CD14-positive monocyte (primary cell): ENCODE data around the gene COL24A1. TPM values are rescaled to one million over a fixed set of nuclear protein-coding genes. Genes with fewer than 3 reads are reported as not detected.
A peak's percentile ranks its signal among the peaks of the same experiment; 100 is the strongest.

ENCODE experiments used
- DNase-seq, 3 donors: peaks; one replicate each; pipeline ENCODE4 v3.0.0-alpha.2; 2011 to 2022
- H2AFZ ChIP-seq: 2 replicates; pipeline ENCODE4 v1.6.0; 2012; ENCODE audit warnings: mild to moderate bottlenecking, low read depth, low read length, inconsistent platforms; ENCODE audit not compliant: insufficient read depth, poor library complexity, severe bottlenecking
- H3K27ac ChIP-seq, 2 donors: 1 replicate in 1 of 2; 2 replicates in 1 of 2; pipeline ENCODE4 v1.5.1; 2012 to 2013; ENCODE audit warnings: low read length in 2 of 2, control low read depth in 1 of 2, inconsistent platforms in 1 of 2, low read depth in 1 of 2, mild to moderate bottlenecking in 1 of 2
- H3K27me3 ChIP-seq, 2 donors: one replicate each; pipeline versions ENCODE4 v1.6.0 to v1.6.1; 2011 to 2013; ENCODE audit warnings: low read length in 2 of 2; ENCODE audit not compliant: control insufficient read depth in 2 of 2, insufficient read depth in 2 of 2
- H3K36me3 ChIP-seq, 2 donors: replicated peaks in 1 of 2; 1 replicate in 1 of 2; 2 replicates in 1 of 2; pipeline versions ENCODE4 v1.5.1 to v1.6.1; 2012 to 2013; ENCODE audit warnings: low read length in 2 of 2, control low read depth in 1 of 2, inconsistent platforms in 1 of 2, mild to moderate bottlenecking in 1 of 2; ENCODE audit not compliant: insufficient read depth in 2 of 2, control insufficient read depth in 1 of 2
- H3K4me1 ChIP-seq, 2 donors: 1 replicate in 1 of 2; 2 replicates in 1 of 2; pipeline versions ENCODE4 v1.5.1 to v1.6.1; 2012 to 2013; ENCODE audit warnings: low read length in 2 of 2, control low read depth in 1 of 2, inconsistent platforms in 1 of 2, mild to moderate bottlenecking in 1 of 2, moderate library complexity in 1 of 2; ENCODE audit not compliant: insufficient read depth in 2 of 2, control insufficient read depth in 1 of 2
- H3K4me2 ChIP-seq: replicated peaks from 2 replicates; pipeline ENCODE3; 2012; ENCODE audit warnings: low read length, moderate library complexity, mild to moderate bottlenecking; ENCODE audit not compliant: poor library complexity, severe bottlenecking; ENCODE audit errors: extremely low read depth
- H3K4me3 ChIP-seq, 3 experiments: fragments of 200-600 bp in 1 of 3; sonication (generic) in 1 of 3; replicated peaks in 1 of 3; 1 replicate in 2 of 3; 2 replicates in 1 of 3; pipeline ENCODE4 v1.5.1; 2011 to 2013; ENCODE audit warnings: low read length in 3 of 3, mild to moderate bottlenecking in 3 of 3, control low read depth in 2 of 3, low read depth in 2 of 3, inconsistent platforms in 1 of 3, moderate library complexity in 1 of 3
- H3K79me2 ChIP-seq: 2 replicates; pipeline ENCODE4 v1.6.0; 2012; ENCODE audit warnings: mild to moderate bottlenecking, control low read depth, inconsistent platforms, low read length, moderate library complexity; ENCODE audit not compliant: insufficient read depth
- H3K9ac ChIP-seq: 2 replicates; pipeline ENCODE4 v1.6.0; 2017; ENCODE audit warnings: low read length, mild to moderate bottlenecking; ENCODE audit not compliant: insufficient read depth, poor library complexity, severe bottlenecking
- H3K9me3 ChIP-seq, 2 donors: replicated peaks in 1 of 2; 1 replicate in 1 of 2; 2 replicates in 1 of 2; pipeline versions ENCODE4 v1.5.1 to v1.6.1; 2012 to 2013; ENCODE audit warnings: low read length in 2 of 2, control low read depth in 1 of 2; ENCODE audit not compliant: control insufficient read depth in 1 of 2, insufficient read depth in 1 of 2
- H4K20me1 ChIP-seq: 2 replicates; pipeline ENCODE4 v1.6.0; 2012; ENCODE audit warnings: mild to moderate bottlenecking, low read length, control low read depth, moderate library complexity; ENCODE audit not compliant: insufficient read depth
- H3K27ac Mint-ChIP-seq, 7 donors: one replicate each; pipeline ENCODE4 v1.8.0; 2020; ENCODE audit warnings: mild to moderate bottlenecking in 7 of 7, mixed read lengths in 7 of 7, moderate library complexity in 6 of 7, inconsistent platforms in 2 of 7
- H3K27me3 Mint-ChIP-seq, 3 donors: one replicate each; pipeline ENCODE4 v1.8.0; 2021 to 2022; ENCODE audit warnings: low read depth in 3 of 3, mild to moderate bottlenecking in 3 of 3, mixed read lengths in 3 of 3, moderate library complexity in 3 of 3, inconsistent platforms in 1 of 3
- H3K36me3 Mint-ChIP-seq, 2 donors: one replicate each; pipeline ENCODE4 v1.8.0; 2020; ENCODE audit warnings: mixed read lengths in 2 of 2, inconsistent platforms in 1 of 2, mild to moderate bottlenecking in 1 of 2
- H3K4me1 Mint-ChIP-seq: one replicate; pipeline ENCODE4 v1.8.0; 2020; ENCODE audit warnings: mild to moderate bottlenecking, mixed read lengths
- H3K4me3 Mint-ChIP-seq, 2 donors: one replicate each; pipeline ENCODE4 v1.8.0; 2020; ENCODE audit warnings: mild to moderate bottlenecking in 2 of 2, mixed read lengths in 2 of 2, moderate library complexity in 1 of 2
- H3K9me3 Mint-ChIP-seq, 7 donors: one replicate each; pipeline ENCODE4 v1.8.0; 2020 to 2022; ENCODE audit warnings: mixed read lengths in 7 of 7, mild to moderate bottlenecking in 6 of 7, moderate library complexity in 6 of 7, inconsistent platforms in 2 of 7
- WGBS: methylation state at CpG from one replicate; pipeline ENCODE4 v1.1.5; 2013; ENCODE audit warnings: missing lambda C conversion rate; ENCODE audit not compliant: insufficient coverage; 5-methylcytosine and 5-hydroxymethylcytosine counted together
- intact Hi-C, 2 donors: fragments of 100-400 bp; cut with micrococcal nuclease; formaldehyde crosslinking; loops; one replicate each; pipeline versions ENCODE4 v1.15.0 to v1.15.1; 2023
- polyA plus RNA-seq, 3 donors: library from polyadenylated mRNA; depleted of rRNA in 1 of 3; unstranded in 2 of 3; stranded (reverse) in 1 of 3; fragments of 300-500 nt in 2 of 3; fragments of >200 nt in 1 of 3; fragmentation: Illumina TruSeq in 2 of 3; gene quantifications; 1 replicate in 2 of 3; 2 replicates in 1 of 3; pipeline ENCODE4 v1.2.3, GENCODE V29; 2012 to 2021
- TF ChIP-seq, protein P1 (sequence below): fragments of 200-600 bp; IDR thresholded peaks from one replicate; pipeline ENCODE4 v1.8.0; 2022; ENCODE audit warnings: antibody characterized with exemption, mild to moderate bottlenecking

The COL24A1 gene
- polyA plus RNA-seq, 3 donors: 0.05 to 0.13 TPM; not detected in 1

DNA sequence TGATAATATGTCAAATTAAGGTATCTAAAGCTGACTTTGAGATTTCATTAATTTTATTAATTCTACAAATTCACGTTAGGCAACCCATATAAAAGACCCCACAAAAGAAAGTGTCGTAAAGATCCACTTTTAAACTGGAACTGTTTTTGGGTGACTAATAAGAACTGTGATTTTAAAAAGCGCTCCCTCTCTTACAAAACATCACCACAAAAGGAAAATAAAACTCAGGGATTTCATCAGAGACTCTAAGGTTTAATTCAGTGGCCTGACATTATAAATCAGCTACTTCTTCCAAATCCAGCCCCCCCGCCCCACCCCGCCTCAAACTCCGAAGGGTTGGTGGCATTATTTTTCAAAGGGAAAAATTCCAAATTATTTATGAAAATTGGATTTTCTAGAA lies 2.7 kb downstream of the COL24A1 start:
- Mint-ChIP-seq H3K27me3 (peaks cover 11 to 15% (median 12%) of the 10 kb centered on the region in 3 donors), H3K9me3 (no peaks in the 10 kb centered on the region), H3K4me1 (peaks cover 43% of the 10 kb centered on the region), H3K27ac (no peak overlapping the region), H3K36me3 (no peaks in the 10 kb centered on the region), H3K4me3 (no peak overlapping the region)
- Histone ChIP-seq H3K79me2 (no peaks in the 10 kb centered on the region), H3K27ac (no peak overlapping the region), H3K4me3 (no peak overlapping the region), H4K20me1 (no peaks in the 10 kb centered on the region), H3K36me3 (no peaks in the 10 kb centered on the region), H3K4me2 (no peak overlapping the region), H3K9me3 (no peaks in the 10 kb centered on the region), H3K27me3 (no peaks in the 10 kb centered on the region), H3K9ac (no peak overlapping the region), H3K4me1 (peaks cover 33 to 45% of the 10 kb centered on the region in 2 donors), H2AFZ (no peak overlapping the region)
- no CpG with 5 or more reads among the region's 6 CpGs for WGBS
- intact Hi-C loops: no loop called here
- peak in 1 of 3 donors; percentile 33 for DNase-seq
- TF ChIP-seq, protein P1, sequence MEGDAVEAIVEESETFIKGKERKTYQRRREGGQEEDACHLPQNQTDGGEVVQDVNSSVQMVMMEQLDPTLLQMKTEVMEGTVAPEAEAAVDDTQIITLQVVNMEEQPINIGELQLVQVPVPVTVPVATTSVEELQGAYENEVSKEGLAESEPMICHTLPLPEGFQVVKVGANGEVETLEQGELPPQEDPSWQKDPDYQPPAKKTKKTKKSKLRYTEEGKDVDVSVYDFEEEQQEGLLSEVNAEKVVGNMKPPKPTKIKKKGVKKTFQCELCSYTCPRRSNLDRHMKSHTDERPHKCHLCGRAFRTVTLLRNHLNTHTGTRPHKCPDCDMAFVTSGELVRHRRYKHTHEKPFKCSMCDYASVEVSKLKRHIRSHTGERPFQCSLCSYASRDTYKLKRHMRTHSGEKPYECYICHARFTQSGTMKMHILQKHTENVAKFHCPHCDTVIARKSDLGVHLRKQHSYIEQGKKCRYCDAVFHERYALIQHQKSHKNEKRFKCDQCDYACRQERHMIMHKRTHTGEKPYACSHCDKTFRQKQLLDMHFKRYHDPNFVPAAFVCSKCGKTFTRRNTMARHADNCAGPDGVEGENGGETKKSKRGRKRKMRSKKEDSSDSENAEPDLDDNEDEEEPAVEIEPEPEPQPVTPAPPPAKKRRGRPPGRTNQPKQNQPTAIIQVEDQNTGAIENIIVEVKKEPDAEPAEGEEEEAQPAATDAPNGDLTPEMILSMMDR: no peak

DNA sequence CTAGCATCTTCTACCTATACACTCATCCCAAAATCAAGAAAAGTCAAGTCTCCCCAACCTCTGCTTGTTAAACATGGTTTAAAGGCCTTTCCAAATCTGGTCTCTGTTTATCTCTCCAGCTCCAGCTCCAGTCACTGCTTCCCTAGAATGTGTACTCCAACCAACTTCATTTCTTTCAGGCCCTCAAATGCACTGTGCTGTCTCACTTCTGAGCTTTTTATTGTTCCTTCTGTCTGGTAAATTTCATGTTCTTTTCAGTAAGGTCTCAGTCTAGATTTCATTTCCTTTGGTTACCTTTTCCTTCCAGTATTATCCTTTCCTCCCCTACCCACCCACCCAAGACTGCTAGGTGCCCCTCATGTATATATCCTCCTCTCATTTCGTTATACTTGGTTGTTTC lies 3.7 kb downstream of the COL24A1 start:
- no peaks in the 10 kb centered on the region for H3K9me3 ChIP-seq
- H3K27me3 ChIP-seq: no peaks in the 10 kb centered on the region
- intact Hi-C loops: no loop called here
- Mint-ChIP-seq H3K27ac (no peak overlapping the region), H3K27me3 (peaks cover 11 to 15% (median 12%) of the 10 kb centered on the region in 3 donors), H3K4me3 (no peak overlapping the region), H3K9me3 (no peaks in the 10 kb centered on the region), H3K4me1 (peaks cover 34% of the 10 kb centered on the region), H3K36me3 (no peaks in the 10 kb centered on the region)
- no peak overlapping the region for H3K4me2 ChIP-seq
- H4K20me1 ChIP-seq: no peaks in the 10 kb centered on the region
- H3K4me1 ChIP-seq: peaks cover 23 to 35% of the 10 kb centered on the region in 2 donors
- no peak for DNase-seq
- H3K36me3 ChIP-seq: no peaks in the 10 kb centered on the region
- H3K79me2 ChIP-seq: no peaks in the 10 kb centered on the region
- H3K9ac ChIP-seq: no peak overlapping the region
- TF ChIP-seq, protein P1: no peak
- no peak overlapping the region for H3K27ac ChIP-seq
- no CpG with 5 or more reads among the region's 1 CpG for WGBS
- no peak overlapping the region for H2AFZ ChIP-seq
- H3K4me3 ChIP-seq: no peak overlapping the region
